Endodermal cell (in vitro differentiated cells): ENCODE data around the gene ZNF70. TPM values are rescaled to one million over a fixed set of nuclear protein-coding genes. Genes with fewer than 3 reads are reported as not detected.

Experiments used
- DNase-seq: peaks from one replicate; pipeline ENCODE4 v3.0.0-alpha.2; 2017
- H3K27ac ChIP-seq: 2 replicates; pipeline ENCODE4 v1.5.1; 2013; ENCODE audit warnings: mild to moderate bottlenecking, low read depth, low read length, moderate library complexity
- H3K27me3 ChIP-seq: 2 replicates; pipeline ENCODE4 v1.6.1; 2013; ENCODE audit warnings: mild to moderate bottlenecking, low read length, moderate library complexity; ENCODE audit not compliant: insufficient read depth, control insufficient read depth, poor library complexity, severe bottlenecking
- H3K36me3 ChIP-seq: 2 replicates; pipeline ENCODE4 v1.7.0; 2013; ENCODE audit warnings: mild to moderate bottlenecking, low read length, moderate library complexity; ENCODE audit not compliant: control insufficient read depth, insufficient read depth
- H3K4me1 ChIP-seq: one replicate; pipeline ENCODE4 v1.7.0; 2013; ENCODE audit warnings: low read length; ENCODE audit not compliant: control insufficient read depth, insufficient read depth
- H3K4me3 ChIP-seq: 2 replicates; pipeline ENCODE4 v1.5.1; 2013; ENCODE audit warnings: mild to moderate bottlenecking, low read length, moderate library complexity
- H3K9ac ChIP-seq: 2 replicates; pipeline ENCODE4 v1.6.1; 2013; ENCODE audit warnings: mild to moderate bottlenecking, low read length, moderate library complexity; ENCODE audit not compliant: poor library complexity, severe bottlenecking; ENCODE audit errors: extremely low read depth
- H3K9me3 ChIP-seq: 2 replicates; pipeline ENCODE4 v1.6.1; 2013; ENCODE audit warnings: mild to moderate bottlenecking, low read length, moderate library complexity; ENCODE audit not compliant: control insufficient read depth
- H3K27ac Mint-ChIP-seq: 2 replicates; pipeline ENCODE4 v1.8.0; 2020; ENCODE audit warnings: mixed read lengths
- H3K27me3 Mint-ChIP-seq: 2 replicates; pipeline ENCODE4 v1.8.0; 2021; ENCODE audit warnings: mild to moderate bottlenecking, mixed read lengths; ENCODE audit not compliant: insufficient read depth
- H3K36me3 Mint-ChIP-seq: 2 replicates; pipeline ENCODE4 v1.8.0; 2020; ENCODE audit warnings: low read depth, mixed read lengths
- H3K4me1 Mint-ChIP-seq: 2 replicates; pipeline ENCODE4 v1.8.0; 2020; ENCODE audit warnings: mixed read lengths
- H3K4me3 Mint-ChIP-seq: 2 replicates; pipeline ENCODE4 v1.8.0; 2020; ENCODE audit warnings: mild to moderate bottlenecking, moderate library complexity, mixed read lengths
- H3K9me3 Mint-ChIP-seq: 2 replicates; pipeline ENCODE4 v1.8.0; 2020; ENCODE audit warnings: mild to moderate bottlenecking, mixed read lengths
- CTCF ChIP-seq: fragments of 200-600 bp; sonication (generic); conservative IDR thresholded peaks from 2 replicates; pipeline ENCODE4 v1.5.0; 2021; ENCODE audit warnings: antibody characterized with exemption, mild to moderate bottlenecking
- WGBS, 2 experiments: methylation state at CpG; one replicate each; pipeline versions ENCODE4 v1.1.5 to v1.1.7; 2013; ENCODE audit warnings: missing lambda C conversion rate in 2 of 2, mixed read lengths in 1 of 2; ENCODE audit not compliant: insufficient coverage in 1 of 2, insufficient read length in 1 of 2; 5-methylcytosine and 5-hydroxymethylcytosine counted together
- total RNA-seq, 2 donors: library from RNA; stranded (reverse); fragmentation: NEBNext Ultra II Directional in 1 of 2; extraction: Animal tissue kit (Norgen Biotek cat#: 25700) in 1 of 2; gene quantifications; 2 replicates in 1 of 2; 3 replicates in 1 of 2; pipeline ENCODE4 v1.2.1, GENCODE V29; 2021

The ZNF70 gene
- total RNA-seq, 2 donors from 2014 or later, result 4.7 to 5.7 TPM

- Mint-ChIP-seq H3K36me3 (no peaks in the 10 kb centered on the region), H3K27ac (no peak overlapping the region), H3K27me3 (peaks cover 30% of the 10 kb centered on the region), H3K9me3 (no peaks in the 10 kb centered on the region), H3K4me1 (peaks cover 18% of the 10 kb centered on the region), H3K4me3 (no peak overlapping the region)
- no peak overlapping the region for H3K4me3 ChIP-seq
- peaks cover 3% of the 10 kb centered on the region for H3K4me1 ChIP-seq
- no peak for DNase-seq
- H3K36me3 ChIP-seq, result no peaks in the 10 kb centered on the region
- no peaks in the 10 kb centered on the region for H3K27me3 ChIP-seq
- no peak overlapping the region for H3K9ac ChIP-seq
- H3K9me3 ChIP-seq, result no peaks in the 10 kb centered on the region
- no peak overlapping the region for H3K27ac ChIP-seq
- WGBS, 2 experiments, result 93 to 94% methylated on average over 8 to 11 of the region's 11 CpGs
- TF ChIP-seq CTCF, result no peak
Measured at GRCh38 chr22:23777776-23778576, 27.1 kb upstream of the ZNF70 start.

GRCh38 chr22:23775779-23776375 lies 25.0 kb upstream of the ZNF70 start:
- no peak for TF ChIP-seq CTCF
- no peak for DNase-seq
- H3K4me1 Mint-ChIP-seq, result peaks cover 23% of the 10 kb centered on the region
- H3K27me3 Mint-ChIP-seq, result peaks cover 27% of the 10 kb centered on the region
- no peaks in the 10 kb centered on the region for H3K27me3 ChIP-seq
- H3K36me3 ChIP-seq, result no peaks in the 10 kb centered on the region
- H3K4me3 Mint-ChIP-seq, result no peak overlapping the region
- H3K4me1 ChIP-seq, result peaks cover 5% of the 10 kb centered on the region
- no peak overlapping the region for H3K27ac ChIP-seq
- no peak overlapping the region for H3K9ac ChIP-seq
- H3K4me3 ChIP-seq, result no peak overlapping the region
- no peaks in the 10 kb centered on the region for H3K9me3 Mint-ChIP-seq
- H3K36me3 Mint-ChIP-seq, result no peaks in the 10 kb centered on the region
- H3K27ac Mint-ChIP-seq, result no peak overlapping the region
- WGBS, 2 experiments, result 84 to 100% methylated on average over 1 to 3 of the region's 3 CpGs
- no peaks in the 10 kb centered on the region for H3K9me3 ChIP-seq

GRCh38 chr22:23774922-23775436 lies 24.1 kb upstream of the ZNF70 start:
- no peak overlapping the region for H3K27ac Mint-ChIP-seq
- no peak for TF ChIP-seq CTCF
- H3K9me3 ChIP-seq, result no peaks in the 10 kb centered on the region
- peak; percentile 74 for DNase-seq
- H3K4me3 Mint-ChIP-seq, result no peak overlapping the region
- H3K9me3 Mint-ChIP-seq, result no peaks in the 10 kb centered on the region
- 92 to 100% methylated on average over 2 of the region's 2 CpGs for WGBS, 2 experiments
- H3K9ac ChIP-seq, result no peak overlapping the region
- no peaks in the 10 kb centered on the region for H3K27me3 ChIP-seq
- peaks cover 27% of the 10 kb centered on the region for H3K27me3 Mint-ChIP-seq
- no peak overlapping the region for H3K4me3 ChIP-seq
- H3K36me3 ChIP-seq, result no peaks in the 10 kb centered on the region
- H3K4me1 ChIP-seq, result peaks cover 5% of the 10 kb centered on the region
- peaks cover 23% of the 10 kb centered on the region for H3K4me1 Mint-ChIP-seq
- no peaks in the 10 kb centered on the region for H3K36me3 Mint-ChIP-seq
- H3K27ac ChIP-seq, result no peak overlapping the region
